PC-3 (cell line): ENCODE measurements around the gene MMP20. TPM values are rescaled to one million over a fixed set of nuclear protein-coding genes. Genes with fewer than 3 reads are reported as not detected.
"Not testable (repeated sequence)": the region's sequence is repeated elsewhere in the genome, so short reads cannot be mapped to it uniquely, and the experiment has no call there.

Experiments used
- ATAC-seq: fragments of 200-7000 bp; cut with Tn5 transposase; 2 replicates; pipeline ENCODE4 v1.9.1; 2020; ENCODE audit warnings: mild to moderate bottlenecking, moderate library complexity
- BruUV-seq: library from RNA; stranded (reverse); fragments of 400-500 nt; replicated peaks from 2 replicates; lab custom pipeline; 2021; lab: Mats Ljungman, UMichigan
- CTCF ChIA-PET: fragments of 300-600 bp; sonication (Branson Sonifier 250); formaldehyde crosslinking; loops from one replicate; lab custom pipeline; 2022; ENCODE audit warnings: antibody characterized with exemption; lab: Charles Lee
- POLR2A ChIA-PET: fragments of 300-600 bp; sonication (Branson Sonifier 250); formaldehyde crosslinking; loops from one replicate; lab custom pipeline; 2022; ENCODE audit warnings: antibody characterized with exemption; ENCODE audit not compliant: unreplicated experiment; lab: Charles Lee
- DNase-seq: peaks from one replicate; pipeline ENCODE4 v3.0.0-alpha.2; 2015
- H2AFZ ChIP-seq: fragments of 300-600 bp; sonication (generic); 2 replicates; pipeline ENCODE4 v1.6.0; 2016; ENCODE audit warnings: antibody characterized with exemption, low read length
- H3F3A ChIP-seq: fragments of 300-600 bp; sonication (generic); one replicate; pipeline ENCODE4 v1.6.0; 2017; ENCODE audit warnings: antibody characterized with exemption, low read length, control low read depth, mild to moderate bottlenecking; ENCODE audit not compliant: unreplicated experiment
- H3K27ac ChIP-seq: fragments of 300-600 bp; sonication (generic); 2 replicates; pipeline ENCODE4 v1.5.1; 2016; ENCODE audit warnings: mild to moderate bottlenecking, low read length
- H3K27me3 ChIP-seq: fragments of 300-600 bp; sonication (generic); 2 replicates; pipeline ENCODE4 v1.6.1; 2016; ENCODE audit warnings: low read length, mixed read lengths
- H3K36me3 ChIP-seq: fragments of 300-600 bp; sonication (generic); 2 replicates; pipeline ENCODE4 v1.6.1; 2016; ENCODE audit warnings: low read depth, mixed run types, low read length, mixed read lengths
- H3K4me1 ChIP-seq: fragments of 300-600 bp; sonication (generic); 2 replicates; pipeline ENCODE4 v1.5.1; 2016; ENCODE audit warnings: low read length; ENCODE audit not compliant: insufficient read depth
- H3K4me2 ChIP-seq: fragments of 300-600 bp; sonication (generic); 2 replicates; pipeline ENCODE4 v1.6.0; 2016; ENCODE audit warnings: low read length
- H3K4me3 ChIP-seq: fragments of 300-600 bp; sonication (generic); 2 replicates; pipeline ENCODE4 v1.5.1; 2016; ENCODE audit warnings: mild to moderate bottlenecking, low read length, mixed read lengths
- H3K79me2 ChIP-seq: fragments of 300-600 bp; sonication (generic); 2 replicates; pipeline ENCODE4 v1.6.1; 2017; ENCODE audit warnings: low read length, mixed read lengths
- H3K9ac ChIP-seq: fragments of 300-600 bp; sonication (generic); 2 replicates; pipeline ENCODE4 v1.6.0; 2016; ENCODE audit warnings: mild to moderate bottlenecking, low read length
- H3K9me2 ChIP-seq: fragments of 300-600 bp; sonication (generic); replicated peaks from 2 replicates; pipeline ENCODE4 v1.6.1; 2016; ENCODE audit warnings: mixed run types, low read length, mixed read lengths
- H3K9me3 ChIP-seq: fragments of 300-600 bp; sonication (generic); 2 replicates; pipeline ENCODE4 v1.6.1; 2016; ENCODE audit warnings: low read length, mixed read lengths
- H4K20me1 ChIP-seq: fragments of 300-600 bp; sonication (generic); 2 replicates; pipeline ENCODE4 v1.6.1; 2016; ENCODE audit warnings: low read length, mixed read lengths
- CTCF ChIP-seq: fragments of 300-600 bp; sonication (generic); conservative IDR thresholded peaks from 2 replicates; pipeline ENCODE4 v1.5.1; 2017; ENCODE audit warnings: antibody characterized with exemption, low read depth, mild to moderate bottlenecking, low read length
- EZH2 ChIP-seq: fragments of 300-600 bp; sonication (generic); IDR thresholded peaks from one replicate; pipeline ENCODE4 v1.6.1; 2017; ENCODE audit warnings: antibody characterized with exemption, mild to moderate bottlenecking, low read length; ENCODE audit not compliant: unreplicated experiment
- EZH2phosphoT487 ChIP-seq: fragments of 300-600 bp; sonication (generic); IDR thresholded peaks from 2 replicates; pipeline ENCODE4 v1.6.1; 2018; ENCODE audit warnings: mild to moderate bottlenecking, antibody characterized with exemption, low read length, borderline replicate concordance
- intact Hi-C: fragments of 100-400 bp; cut with micrococcal nuclease; formaldehyde crosslinking; loops from 2 replicates; pipeline ENCODE4 v1.9.0; 2023
- total RNA-seq: library from RNA; depleted of rRNA; stranded (reverse); fragments of >200 nt; gene quantifications from 2 replicates; pipeline ENCODE4 v1.2.3, GENCODE V29; 2014

MMP20 gene
- total RNA-seq, 1 experiment from 2014 or later, result not detected

- no peaks in the 10 kb centered on the region for H3K27me3 ChIP-seq
- H3K9ac ChIP-seq, result no peak overlapping the region
- no peak overlapping the region for H2AFZ ChIP-seq
- no peak overlapping the region for H3K4me3 ChIP-seq
- H3K9me2 ChIP-seq, result no peaks in the 10 kb centered on the region
- ChIA-PET CTCF (no interaction called here), POLR2A (no interaction called here)
- ATAC-seq, result no peak
- BruUV-seq, result no TSS peak
- H4K20me1 ChIP-seq, result no peaks in the 10 kb centered on the region
- peaks cover 3% of the 10 kb centered on the region; the same call in 1 of the 2 replicates for H3K4me1 ChIP-seq
- H3K9me3 ChIP-seq, result no peaks in the 10 kb centered on the region
- H3K79me2 ChIP-seq, result no peaks in the 10 kb centered on the region
- H3K27ac ChIP-seq, result no peak overlapping the region
- TF ChIP-seq CTCF (no peak), EZH2 (no peak), EZH2phosphoT487 (no peak)
- intact Hi-C loops, result no loop called here
- DNase-seq, result peak; percentile 17
- no peak overlapping the region for H3K4me2 ChIP-seq
- no peaks in the 10 kb centered on the region for H3K36me3 ChIP-seq
- no peaks in the 10 kb centered on the region for H3F3A ChIP-seq
These were observed 6.9 kb upstream of the MMP20 start for GRCh38 chr11:102632026-102632425.

- CTCF ChIA-PET, result no interaction called here
- no peak for ATAC-seq
These were observed 5.7 kb upstream of the MMP20 start for GRCh38 chr11:102630598-102631448.

GRCh38 chr11:102629908-102630307 is 4.8 kb upstream of the MMP20 start:
- H3F3A ChIP-seq, H3K36me3 ChIP-seq, H3K9me2 ChIP-seq, H3K4me2 ChIP-seq, BruUV-seq, H2AFZ ChIP-seq, H3K79me2 ChIP-seq, H4K20me1 ChIP-seq, intact Hi-C loops, H3K9me3 ChIP-seq, H3K27ac ChIP-seq, DNase-seq, CTCF ChIA-PET, H3K27me3 ChIP-seq, H3K4me1 ChIP-seq, H3K4me3 ChIP-seq, H3K9ac ChIP-seq: not testable (repeated sequence)
- ATAC-seq, result peak; percentile 70
- POLR2A ChIA-PET, result interaction anchor here (0.6 kb wide), 1 partner anchor 151 kb away, joined by 3 read pairs; no protein-coding TSS in a partner anchor

More at GRCh38 chr11:102630598-102631448, 5.7 kb upstream of the MMP20 start:
- Histone ChIP-seq H3K9me2 (no peaks in the 10 kb centered on the region), H3K4me2 (no peak overlapping the region), H2AFZ (no peak overlapping the region), H3K4me3 (no peak overlapping the region), H4K20me1 (no peaks in the 10 kb centered on the region), H3K79me2 (no peaks in the 10 kb centered on the region), H3K9me3 (no peaks in the 10 kb centered on the region), H3K36me3 (no peaks in the 10 kb centered on the region), H3K27me3 (no peaks in the 10 kb centered on the region), H3K27ac (no peak overlapping the region), H3K4me1 (peaks cover 3% of the 10 kb centered on the region; the same call in 1 of the 2 replicates), H3F3A (no peaks in the 10 kb centered on the region), H3K9ac (no peak overlapping the region)
- no peak for DNase-seq
- BruUV-seq, result no TSS peak
- POLR2A ChIA-PET, result no interaction called here
- intact Hi-C loops, result no loop called here
- TF ChIP-seq EZH2 (no peak), CTCF (no peak), EZH2phosphoT487 (no peak)
